ENCODE results near the gene PIP5K1A.

PIP5K1A gene

GRCh38 chr1:151289991-151290708 lies 91.8 kb downstream of the PIP5K1A start:
- ATAC-seq: no peak

GRCh38 chr1:151290709-151291303 lies 92.5 kb downstream of the PIP5K1A start:
- no peak for ATAC-seq

GRCh38 chr1:151292207-151293030 lies 94.1 kb downstream of the PIP5K1A start:
- no peak for ATAC-seq

GRCh38 chr1:151293093-151293492 lies 94.7 kb downstream of the PIP5K1A start:
- ATAC-seq: no peak

GRCh38 chr1:151294742-151295462 lies 96.5 kb downstream of the PIP5K1A start:
- no peak for ATAC-seq
